Nephron (organoid): ENCODE measurements around the gene NKD2.

Source experiments
- H3K27ac Mint-ChIP-seq, 3 experiments: 2 replicates each; pipeline ENCODE4 v1.8.0; 2020; ENCODE audit warnings: mixed read lengths in 3 of 3, mild to moderate bottlenecking in 2 of 3, moderate library complexity in 1 of 3
- H3K27me3 Mint-ChIP-seq: 2 replicates; pipeline ENCODE4 v1.8.0; 2021; ENCODE audit warnings: low read depth, mild to moderate bottlenecking, moderate library complexity, mixed read lengths
- H3K36me3 Mint-ChIP-seq: 2 replicates; pipeline ENCODE4 v1.8.0; 2020; ENCODE audit warnings: low read depth, mixed read lengths
- H3K4me1 Mint-ChIP-seq: 2 replicates; pipeline ENCODE4 v1.8.0; 2020; ENCODE audit warnings: mixed read lengths
- H3K4me3 Mint-ChIP-seq, 3 experiments: 2 replicates each; pipeline ENCODE4 v1.8.0; 2020; ENCODE audit warnings: mild to moderate bottlenecking in 3 of 3, mixed read lengths in 3 of 3, moderate library complexity in 2 of 3
- H3K9me3 Mint-ChIP-seq: 2 replicates; pipeline ENCODE4 v1.8.0; 2020; ENCODE audit warnings: mixed read lengths
- TF ChIP-seq, protein P1 (sequence below), 3 experiments: fragments of 200-600 bp; sonication (generic); IDR thresholded peaks; one replicate each; pipeline ENCODE4 v1.5.0; 2021; ENCODE audit warnings: antibody characterized with exemption in 3 of 3; ENCODE audit not compliant: unreplicated experiment in 3 of 3

NKD2 gene

DNA sequence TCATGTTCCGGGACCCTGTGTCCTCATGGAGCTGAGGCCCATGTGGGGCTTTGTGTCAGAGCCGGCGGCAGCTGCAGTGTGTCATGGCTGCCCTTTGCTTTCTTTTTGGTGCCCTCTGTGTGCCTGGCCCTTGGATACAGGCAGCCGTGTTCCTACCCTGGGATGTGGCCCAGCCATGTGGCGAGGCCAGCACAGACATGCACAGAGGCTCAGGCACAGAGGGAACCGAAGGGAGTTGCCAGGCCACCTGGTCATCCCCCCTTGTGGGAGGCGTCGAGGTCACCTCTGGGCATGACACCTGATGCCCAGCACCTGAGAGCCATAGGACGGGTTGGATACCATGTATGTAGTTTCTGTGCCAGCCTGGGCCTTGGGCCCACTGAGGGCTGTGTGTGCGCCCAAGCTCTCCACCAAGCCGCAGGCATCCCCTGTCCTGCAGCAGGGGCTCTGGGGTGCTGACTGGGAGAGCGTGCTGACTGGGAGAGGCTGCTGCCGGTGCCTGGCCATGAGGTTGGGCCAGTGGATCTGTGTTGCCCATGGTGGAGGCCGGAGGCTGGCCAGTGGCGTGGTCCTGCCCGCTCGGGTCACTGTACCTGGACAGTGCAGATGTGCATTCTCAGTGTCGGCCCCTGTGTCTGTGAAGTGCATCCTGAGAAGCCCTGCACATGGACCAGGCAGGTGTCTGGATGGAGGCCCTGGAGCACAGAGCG, 4.8 kb downstream of the NKD2 start:
- Mint-ChIP-seq H3K27ac (no peak overlapping the region), H3K9me3 (no peaks in the 10 kb centered on the region), H3K36me3 (no peaks in the 10 kb centered on the region), H3K4me3 (no peak overlapping the region), H3K27me3 (peaks cover 39% of the 10 kb centered on the region), H3K4me1 (peaks cover 8% of the 10 kb centered on the region)
- TF ChIP-seq, protein P1, sequence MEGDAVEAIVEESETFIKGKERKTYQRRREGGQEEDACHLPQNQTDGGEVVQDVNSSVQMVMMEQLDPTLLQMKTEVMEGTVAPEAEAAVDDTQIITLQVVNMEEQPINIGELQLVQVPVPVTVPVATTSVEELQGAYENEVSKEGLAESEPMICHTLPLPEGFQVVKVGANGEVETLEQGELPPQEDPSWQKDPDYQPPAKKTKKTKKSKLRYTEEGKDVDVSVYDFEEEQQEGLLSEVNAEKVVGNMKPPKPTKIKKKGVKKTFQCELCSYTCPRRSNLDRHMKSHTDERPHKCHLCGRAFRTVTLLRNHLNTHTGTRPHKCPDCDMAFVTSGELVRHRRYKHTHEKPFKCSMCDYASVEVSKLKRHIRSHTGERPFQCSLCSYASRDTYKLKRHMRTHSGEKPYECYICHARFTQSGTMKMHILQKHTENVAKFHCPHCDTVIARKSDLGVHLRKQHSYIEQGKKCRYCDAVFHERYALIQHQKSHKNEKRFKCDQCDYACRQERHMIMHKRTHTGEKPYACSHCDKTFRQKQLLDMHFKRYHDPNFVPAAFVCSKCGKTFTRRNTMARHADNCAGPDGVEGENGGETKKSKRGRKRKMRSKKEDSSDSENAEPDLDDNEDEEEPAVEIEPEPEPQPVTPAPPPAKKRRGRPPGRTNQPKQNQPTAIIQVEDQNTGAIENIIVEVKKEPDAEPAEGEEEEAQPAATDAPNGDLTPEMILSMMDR (IDR thresholded peaks at IDR 0.05; ENCODE audit: unreplicated experiment in 3 of 3): no peak

DNA sequence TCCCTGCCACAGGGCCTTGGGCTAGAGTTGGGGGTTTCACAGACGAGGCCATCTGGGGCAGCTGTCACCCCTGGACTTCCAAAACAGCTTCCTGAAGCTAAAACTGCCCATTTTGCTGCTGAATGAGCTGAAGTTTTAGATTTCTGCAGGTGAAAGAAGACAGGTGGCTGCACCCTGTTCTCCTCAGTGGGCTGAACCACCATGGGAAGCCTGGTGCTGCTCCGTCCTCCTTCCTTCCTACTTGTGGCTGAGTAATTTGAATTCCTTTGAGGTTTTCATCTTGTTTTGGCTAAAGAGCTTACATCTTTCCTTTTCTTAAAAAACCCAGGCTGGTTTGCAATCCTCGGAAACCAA, 5.3 kb downstream of the NKD2 start:
- H3K27ac Mint-ChIP-seq: no peak overlapping the region
- no peak overlapping the region for H3K4me3 Mint-ChIP-seq
- H3K27me3 Mint-ChIP-seq: peaks cover 39% of the 10 kb centered on the region
- TF ChIP-seq, protein P1 (IDR thresholded peaks at IDR 0.05; ENCODE audit: unreplicated experiment in 3 of 3): no peak
- no peaks in the 10 kb centered on the region for H3K9me3 Mint-ChIP-seq
- H3K36me3 Mint-ChIP-seq: no peaks in the 10 kb centered on the region
- peaks cover 8% of the 10 kb centered on the region for H3K4me1 Mint-ChIP-seq

DNA sequence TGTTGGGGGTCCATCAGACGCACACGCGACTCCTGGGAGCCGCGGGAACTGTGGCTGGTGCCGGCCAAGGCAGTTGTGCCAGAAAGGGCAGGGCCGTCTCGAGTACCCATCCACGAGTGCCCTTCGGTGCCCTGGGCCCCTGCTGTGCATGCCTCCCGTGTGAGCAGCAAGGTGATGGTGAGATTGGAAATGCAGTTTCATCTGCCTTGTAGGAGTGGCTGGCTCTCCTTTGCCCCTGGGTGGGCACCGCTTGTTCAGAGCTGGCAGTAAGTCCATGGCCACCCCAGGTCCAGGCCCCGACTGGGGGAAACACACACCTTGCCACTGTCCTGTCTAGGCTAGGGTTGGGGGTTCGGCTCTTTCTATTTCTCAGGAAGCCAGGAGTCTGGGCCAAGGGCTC, 5.7 kb downstream of the NKD2 start:
- peaks cover 9% of the 10 kb centered on the region for H3K4me1 Mint-ChIP-seq
- H3K36me3 Mint-ChIP-seq: no peaks in the 10 kb centered on the region
- no peaks in the 10 kb centered on the region for H3K9me3 Mint-ChIP-seq
- TF ChIP-seq, protein P1 (IDR thresholded peaks at IDR 0.05; ENCODE audit: unreplicated experiment in 3 of 3): no peak
- no peak overlapping the region for H3K27ac Mint-ChIP-seq
- H3K4me3 Mint-ChIP-seq: no peak overlapping the region
- H3K27me3 Mint-ChIP-seq: peaks cover 43% of the 10 kb centered on the region

DNA sequence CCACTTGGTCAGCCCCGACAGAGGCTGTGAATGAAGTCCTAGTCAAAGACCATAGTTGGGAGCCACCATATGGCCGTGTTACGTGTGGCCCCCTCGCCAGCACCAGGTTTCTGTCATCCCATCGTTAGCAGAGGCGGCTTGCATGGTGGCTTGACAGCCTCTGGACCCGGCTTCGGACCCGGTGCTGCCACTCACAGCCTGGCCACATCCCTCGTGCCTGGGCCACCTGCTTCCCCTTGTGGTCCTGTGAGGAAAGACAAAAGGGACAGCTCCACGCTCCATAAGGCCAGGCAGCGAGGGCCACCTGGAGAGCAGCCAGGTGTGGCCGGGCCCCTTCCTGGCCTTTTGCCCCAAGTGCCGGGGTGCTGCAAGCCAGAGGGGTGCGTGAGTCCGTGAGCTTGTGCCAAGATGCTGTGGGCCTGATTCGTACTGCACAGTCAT, 6.2 kb downstream of the NKD2 start:
- Mint-ChIP-seq H3K27me3 (peaks cover 44% of the 10 kb centered on the region), H3K9me3 (no peaks in the 10 kb centered on the region), H3K27ac (no peak overlapping the region), H3K4me1 (peaks cover 13% of the 10 kb centered on the region), H3K36me3 (no peaks in the 10 kb centered on the region), H3K4me3 (no peak overlapping the region)
- TF ChIP-seq, protein P1 (IDR thresholded peaks at IDR 0.05; ENCODE audit: unreplicated experiment in 3 of 3): no peak

DNA sequence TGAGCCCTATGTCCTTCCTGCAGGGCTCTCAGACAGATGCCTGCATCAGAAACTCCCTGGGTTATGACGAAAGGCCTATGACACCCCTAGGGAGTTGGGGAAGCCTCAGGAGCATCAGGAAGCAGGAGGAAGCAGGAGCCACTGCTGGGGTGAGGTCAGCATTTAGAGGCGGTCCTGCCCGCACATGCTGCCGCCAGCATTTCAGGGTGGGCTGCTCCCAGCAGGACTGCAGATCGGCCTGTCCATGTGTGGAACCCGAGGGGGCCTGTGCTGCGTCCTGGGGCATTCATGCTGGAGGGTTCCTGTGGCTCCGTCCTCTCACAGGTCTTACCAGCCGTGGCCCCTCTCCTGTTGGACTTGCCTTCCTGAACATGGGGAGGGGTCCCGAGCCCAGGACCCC, 6.9 kb downstream of the NKD2 start:
- Mint-ChIP-seq H3K36me3 (no peaks in the 10 kb centered on the region), H3K9me3 (no peaks in the 10 kb centered on the region), H3K27me3 (peaks cover 44% of the 10 kb centered on the region)

More for the DNA sequence above, 6.9 kb downstream of the NKD2 start:
- Mint-ChIP-seq H3K4me3 (no peak overlapping the region), H3K4me1 (peaks cover 19% of the 10 kb centered on the region), H3K27ac (no peak overlapping the region)
- TF ChIP-seq, protein P1 (IDR thresholded peaks at IDR 0.05; ENCODE audit: unreplicated experiment in 3 of 3): no peak
